Hypothalamus (tissue), 51 donors: ENCODE results near the gene C17orf107.
"Not testable (repeated sequence)": the region's sequence is repeated elsewhere in the genome, so short reads cannot be mapped to it uniquely, and the experiment has no call there.

ENCODE experiments used
- DNase-seq, 51 donors: peaks; one replicate each; lab custom pipeline; 2025; lab: John Stamatoyannopoulos, UW

C17orf107 gene

GRCh38 chr17:4899341-4900230 is at the start of gene C17orf107:
Gene C17orf107 (plus strand): TSS chr17:4899536. CDS start chr17:4899763, 227 bp downstream.
- peak in 26 of 51 donors; percentile 6 to 80 (median 44) for DNase-seq

DNA sequence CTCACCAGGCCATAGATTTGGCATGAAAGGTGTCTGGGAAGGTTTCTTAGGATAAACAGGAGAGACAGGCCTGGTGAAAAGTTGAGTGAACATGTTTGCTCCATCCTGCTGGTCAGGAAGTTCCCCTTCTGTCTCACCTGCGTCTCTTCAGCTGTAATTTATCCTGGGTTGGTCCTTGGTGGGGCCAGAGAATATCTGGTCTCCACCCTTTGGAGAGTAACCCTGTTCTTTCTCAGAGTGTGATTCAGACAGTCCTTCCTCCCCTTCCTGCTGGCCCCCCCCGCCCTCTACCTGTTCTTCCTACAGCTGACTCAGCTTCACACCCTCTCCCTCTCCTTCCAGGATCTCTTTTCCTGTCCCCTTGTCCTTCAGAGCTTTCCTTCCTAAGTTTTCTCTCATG is 49.1 kb upstream of the C17orf107 start:
- DNase-seq: no peak

DNA sequence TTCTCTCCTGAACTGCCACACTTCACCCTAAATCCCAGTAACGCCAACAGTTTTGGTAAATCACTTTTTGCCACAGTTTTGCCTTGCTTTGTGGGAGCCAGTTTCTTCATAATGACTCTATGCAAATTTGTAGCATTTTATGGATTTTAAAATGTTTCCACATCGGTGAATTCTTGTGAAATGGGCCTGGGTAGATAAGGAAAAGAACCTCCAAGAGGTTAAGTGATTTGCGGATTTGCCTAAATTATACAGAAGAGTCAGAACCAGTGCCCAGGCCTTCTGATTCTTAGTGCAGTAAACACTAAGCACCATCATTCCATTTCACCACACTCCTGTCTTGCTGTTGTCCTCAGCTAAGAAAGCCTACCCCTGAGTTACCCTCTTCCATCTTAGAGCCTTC is 48.3 kb upstream of the C17orf107 start:
- DNase-seq: no peak

- no peak for DNase-seq
Observed at GRCh38 chr17:4852567-4853207, 46.6 kb upstream of the C17orf107 start.

GRCh38 chr17:4853208-4853671 is 46.1 kb upstream of the C17orf107 start:
- DNase-seq: no peak

DNA sequence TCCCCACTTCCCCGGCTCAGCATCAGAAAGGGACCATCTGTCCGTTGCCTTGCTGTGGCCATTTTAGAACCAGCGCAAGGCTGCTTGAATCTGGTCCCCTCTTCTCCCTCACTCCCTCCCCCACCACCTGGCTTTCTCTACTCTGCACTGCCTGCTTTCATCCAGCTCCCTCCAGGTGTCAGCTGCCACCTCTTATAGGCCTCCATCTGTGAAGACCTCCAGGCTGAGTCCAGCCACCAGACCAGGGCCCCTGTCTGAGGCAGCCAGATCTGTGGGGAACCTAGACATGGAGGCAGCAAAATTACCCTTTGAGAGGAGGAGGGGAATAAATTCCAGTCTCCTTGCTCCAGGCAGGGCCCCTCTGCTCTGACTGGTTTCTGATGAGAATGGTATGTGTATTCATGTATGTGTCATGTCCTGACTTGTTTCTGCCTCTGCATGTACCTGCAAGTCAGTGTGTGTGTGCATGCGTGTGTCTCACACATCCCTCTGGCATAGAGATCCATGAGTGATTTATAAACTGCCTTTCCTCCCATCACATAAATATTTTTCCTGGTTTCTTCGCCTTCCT is 45.1 kb upstream of the C17orf107 start:
- DNase-seq: peak in 1 of 51 donors; percentile 29

DNA sequence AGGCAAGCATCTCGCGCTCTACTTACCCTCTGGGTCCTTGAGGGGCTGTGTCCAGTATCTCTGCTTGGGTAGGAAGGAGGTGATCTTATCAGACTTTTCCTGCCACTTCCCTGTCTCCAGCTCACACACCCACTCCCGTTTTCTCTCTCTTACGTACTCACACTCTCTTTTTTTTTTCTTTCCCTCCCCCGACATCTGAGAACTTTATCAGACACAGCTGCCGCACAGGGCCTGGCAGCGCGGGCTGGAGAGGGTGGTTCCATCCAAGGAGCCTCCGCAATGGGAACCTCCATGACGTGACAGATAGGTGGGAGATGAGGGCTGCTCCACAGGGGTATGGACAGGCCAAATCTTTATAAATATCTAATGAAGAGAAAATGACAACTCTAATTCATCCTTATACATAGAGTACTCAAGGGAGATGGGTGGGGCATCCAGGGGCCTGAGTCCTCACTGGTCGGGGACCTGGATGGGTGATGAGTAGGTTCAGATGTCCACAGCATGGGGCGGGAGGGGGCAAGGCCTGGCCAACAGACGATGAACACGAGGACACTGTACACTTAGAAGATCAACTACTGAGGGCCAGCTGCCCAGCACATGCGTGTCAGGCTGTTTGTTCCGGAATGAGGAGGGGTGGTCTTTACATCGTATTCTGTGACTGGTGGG is 42.9 kb upstream of the C17orf107 start:
- DNase-seq: peak in 4 of 51 donors; percentile 38 to 60 (median 50)

DNA sequence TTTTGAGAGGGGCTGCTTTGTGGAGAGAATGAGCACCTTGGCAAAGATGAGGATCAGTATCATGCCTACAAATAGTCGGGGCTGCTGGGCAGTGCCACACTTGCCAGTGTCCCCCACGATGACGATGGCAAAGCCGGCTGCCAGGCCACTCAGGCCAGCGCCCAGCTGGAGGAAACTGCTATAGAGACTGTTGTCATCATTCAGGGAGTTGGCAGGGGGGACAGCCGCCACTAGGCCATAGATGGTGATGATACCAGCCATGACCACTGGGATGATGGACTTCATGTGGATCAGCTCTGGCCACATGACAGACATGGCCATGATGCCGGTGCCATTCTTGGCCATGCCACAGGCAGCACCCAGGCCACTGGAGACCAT is 42.4 kb upstream of the C17orf107 start:
- DNase-seq: peak in 35 of 51 donors; percentile 17 to 79 (median 48)

GRCh38 chr17:4857347-4857746 is 42.0 kb upstream of the C17orf107 start:
- DNase-seq: not testable (repeated sequence)

- DNase-seq: peak in 38 of 51 donors; percentile 10 to 88 (median 57)
Observed at GRCh38 chr17:4858068-4858881, 41.1 kb upstream of the C17orf107 start.

GRCh38 chr17:4858882-4859260 is 40.5 kb upstream of the C17orf107 start:
- DNase-seq: peak in 37 of 51 donors; percentile 18 to 71 (median 44)

DNA sequence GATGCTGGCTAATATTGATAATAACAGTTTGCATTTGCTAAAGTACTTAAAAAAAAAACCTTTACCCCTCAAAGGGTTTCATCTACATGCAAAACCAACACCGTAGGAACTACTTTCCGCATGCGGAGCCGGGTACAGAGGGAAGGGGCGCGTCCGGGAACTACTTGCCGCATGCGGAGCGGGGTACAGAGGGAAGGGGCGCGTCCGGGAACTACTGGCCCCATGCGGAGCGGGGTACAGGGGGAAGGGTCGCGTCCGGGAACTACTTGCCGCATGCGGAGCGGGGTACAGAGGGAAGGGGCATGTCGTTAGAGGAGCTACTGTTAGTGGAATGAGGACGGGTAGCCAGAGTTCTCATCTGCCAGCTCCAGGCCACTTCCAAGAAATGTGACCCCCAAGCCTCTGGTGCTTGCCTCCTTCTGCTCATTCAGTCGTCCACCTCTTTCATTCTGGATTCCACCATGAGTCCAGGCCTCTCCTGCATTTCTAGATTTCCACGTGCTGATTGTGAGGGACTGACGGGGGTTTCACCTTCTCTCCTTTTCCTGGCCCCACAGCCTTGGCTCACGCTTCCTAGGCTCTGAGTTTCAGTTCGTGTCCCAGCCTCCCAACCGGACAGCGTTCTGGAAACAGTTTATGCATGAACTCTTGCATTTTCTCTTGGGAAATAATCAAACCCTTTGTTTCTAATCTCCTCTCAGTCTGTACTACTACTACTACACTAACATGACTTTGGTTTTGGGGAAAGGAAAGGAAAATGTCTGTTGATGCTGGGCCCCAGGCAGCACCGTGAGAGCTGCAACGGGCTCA is 39.3 kb upstream of the C17orf107 start:
- DNase-seq: peak in 8 of 51 donors; percentile 19 to 58 (median 32)

DNA sequence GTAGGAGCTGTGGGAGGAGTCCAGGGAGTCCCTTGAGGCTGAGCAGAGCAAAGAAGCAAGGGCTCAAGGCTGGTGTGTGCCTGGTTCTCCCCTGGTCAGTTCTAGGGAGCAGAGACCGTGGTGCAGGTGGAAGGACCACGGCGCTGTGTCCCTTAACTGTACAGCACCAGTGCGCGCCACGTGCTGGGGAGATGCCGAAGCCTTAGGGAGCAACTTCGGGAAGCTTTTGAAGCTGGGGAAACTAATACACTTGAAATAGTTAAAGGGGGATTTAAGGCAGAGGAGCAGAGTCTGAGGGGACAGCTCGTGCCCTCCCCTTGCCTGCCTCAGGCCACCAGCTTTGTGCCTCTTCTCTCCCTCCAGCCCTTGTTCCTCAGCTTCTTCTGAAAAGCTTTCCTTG is 38.7 kb upstream of the C17orf107 start:
- no peak for DNase-seq

GRCh38 chr17:4861052-4861451 is 38.3 kb upstream of the C17orf107 start:
- peak in 5 of 51 donors; percentile 14 to 47 (median 30) for DNase-seq

DNA sequence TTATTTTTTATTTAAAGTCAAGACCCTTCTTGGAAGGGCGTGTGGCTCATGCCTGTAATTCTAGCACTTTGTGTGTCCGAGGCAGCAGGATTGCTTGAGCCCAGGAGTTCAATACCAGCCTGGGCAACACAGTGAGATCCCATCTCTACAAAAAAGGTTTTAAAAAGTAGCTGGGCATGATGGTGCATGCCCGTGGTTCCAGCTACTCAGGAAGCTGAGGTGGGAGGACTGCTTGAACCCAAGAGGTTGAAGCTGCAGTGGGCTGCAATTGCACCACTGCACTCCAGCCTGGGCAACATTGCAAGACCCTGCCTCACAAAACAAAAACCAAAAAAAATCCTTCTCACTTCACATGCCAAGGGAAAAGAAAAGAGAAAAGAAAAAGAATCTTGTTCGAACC is 36.6 kb upstream of the C17orf107 start:
- DNase-seq: no peak

DNA sequence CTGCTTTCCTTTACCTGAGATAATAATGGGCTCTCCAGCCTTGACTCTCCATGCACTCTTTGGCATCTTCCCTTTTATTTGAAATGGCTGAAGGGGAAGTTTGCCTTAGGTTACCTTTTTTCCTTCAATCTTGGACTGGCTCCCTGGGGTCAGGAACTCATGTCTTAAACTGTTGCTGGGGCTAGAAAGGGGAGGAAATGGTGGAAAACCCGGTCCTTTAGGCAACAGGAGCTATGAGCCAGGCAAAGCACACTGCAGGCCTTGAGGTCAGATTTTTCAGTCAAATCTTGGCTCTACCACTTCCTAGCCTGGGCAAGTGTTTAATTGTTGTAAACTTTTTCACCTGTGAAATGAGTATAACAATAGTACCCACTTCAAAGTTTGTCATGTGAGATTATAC is 36.0 kb upstream of the C17orf107 start:
- DNase-seq: no peak

- not testable (repeated sequence) for DNase-seq
Observed at GRCh38 chr17:4867535-4867934, 31.8 kb upstream of the C17orf107 start.

GRCh38 chr17:4869058-4869998 is 30.0 kb upstream of the C17orf107 start:
- not testable (repeated sequence) for DNase-seq
